ENCODE data around the gene PAXIP1.

- TF ChIP-seq CTCF (conservative IDR thresholded peaks at IDR 0.05), result no peak
- TF ChIP-seq ZFX (IDR thresholded peaks at IDR 0.05), result no peak
These were observed 35.4 kb upstream of the PAXIP1 start for GRCh38 chr7:155038335-155038734.
